GM12801 (cell line): Measurements from ENCODE around the gene SLF2.

Experiments used
- TF ChIP-seq, protein P1 (sequence below): IDR thresholded peaks from one replicate; pipeline ENCODE4 v1.5.1; 2011; ENCODE audit warnings: control low read depth; ENCODE audit not compliant: insufficient read length; ENCODE audit errors: extremely low read depth

The SLF2 gene

DNA sequence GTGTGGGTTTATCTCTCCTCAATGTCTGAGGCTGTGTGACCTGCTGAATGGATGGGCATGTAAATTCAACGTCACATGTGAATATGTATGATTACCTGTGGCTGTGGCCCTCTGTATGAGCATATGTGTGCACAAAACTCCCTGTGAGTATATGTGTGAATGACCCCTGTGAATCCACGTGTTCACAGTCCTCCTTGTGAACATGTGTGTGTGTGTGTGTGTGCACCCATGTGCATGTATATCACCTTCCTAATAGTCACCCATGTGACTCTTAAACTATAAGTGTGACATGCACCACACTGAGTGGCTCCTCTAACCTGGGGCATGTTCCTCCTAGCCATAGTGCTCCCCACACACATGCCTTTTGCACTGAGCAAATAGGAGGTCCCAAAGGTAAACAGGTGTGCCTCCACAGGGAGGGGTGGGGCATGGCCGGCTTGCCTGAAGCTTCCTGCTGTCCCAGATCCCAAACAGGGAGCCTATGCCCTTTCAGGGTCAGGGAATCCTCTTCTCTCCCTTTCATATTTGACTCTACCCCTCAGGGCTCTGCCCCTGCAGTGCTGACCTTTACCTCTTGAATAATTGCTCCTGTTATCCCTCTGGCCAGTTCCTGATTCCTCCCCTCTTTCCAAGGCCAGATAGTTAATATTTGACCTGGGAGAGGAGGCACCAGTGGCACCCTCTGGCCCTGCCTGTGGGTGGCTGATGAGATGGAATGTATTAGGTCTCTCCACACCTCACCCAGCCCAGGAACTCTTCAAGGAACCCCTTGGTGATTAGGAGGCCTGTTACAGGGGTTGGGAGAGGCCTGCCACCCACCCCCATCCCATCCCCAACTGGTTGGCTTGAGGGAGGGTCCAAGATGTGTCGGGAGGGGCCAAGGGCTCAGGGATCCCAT, 58.4 kb downstream of the SLF2 start:
- TF ChIP-seq, protein P1, sequence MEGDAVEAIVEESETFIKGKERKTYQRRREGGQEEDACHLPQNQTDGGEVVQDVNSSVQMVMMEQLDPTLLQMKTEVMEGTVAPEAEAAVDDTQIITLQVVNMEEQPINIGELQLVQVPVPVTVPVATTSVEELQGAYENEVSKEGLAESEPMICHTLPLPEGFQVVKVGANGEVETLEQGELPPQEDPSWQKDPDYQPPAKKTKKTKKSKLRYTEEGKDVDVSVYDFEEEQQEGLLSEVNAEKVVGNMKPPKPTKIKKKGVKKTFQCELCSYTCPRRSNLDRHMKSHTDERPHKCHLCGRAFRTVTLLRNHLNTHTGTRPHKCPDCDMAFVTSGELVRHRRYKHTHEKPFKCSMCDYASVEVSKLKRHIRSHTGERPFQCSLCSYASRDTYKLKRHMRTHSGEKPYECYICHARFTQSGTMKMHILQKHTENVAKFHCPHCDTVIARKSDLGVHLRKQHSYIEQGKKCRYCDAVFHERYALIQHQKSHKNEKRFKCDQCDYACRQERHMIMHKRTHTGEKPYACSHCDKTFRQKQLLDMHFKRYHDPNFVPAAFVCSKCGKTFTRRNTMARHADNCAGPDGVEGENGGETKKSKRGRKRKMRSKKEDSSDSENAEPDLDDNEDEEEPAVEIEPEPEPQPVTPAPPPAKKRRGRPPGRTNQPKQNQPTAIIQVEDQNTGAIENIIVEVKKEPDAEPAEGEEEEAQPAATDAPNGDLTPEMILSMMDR = no peak

DNA sequence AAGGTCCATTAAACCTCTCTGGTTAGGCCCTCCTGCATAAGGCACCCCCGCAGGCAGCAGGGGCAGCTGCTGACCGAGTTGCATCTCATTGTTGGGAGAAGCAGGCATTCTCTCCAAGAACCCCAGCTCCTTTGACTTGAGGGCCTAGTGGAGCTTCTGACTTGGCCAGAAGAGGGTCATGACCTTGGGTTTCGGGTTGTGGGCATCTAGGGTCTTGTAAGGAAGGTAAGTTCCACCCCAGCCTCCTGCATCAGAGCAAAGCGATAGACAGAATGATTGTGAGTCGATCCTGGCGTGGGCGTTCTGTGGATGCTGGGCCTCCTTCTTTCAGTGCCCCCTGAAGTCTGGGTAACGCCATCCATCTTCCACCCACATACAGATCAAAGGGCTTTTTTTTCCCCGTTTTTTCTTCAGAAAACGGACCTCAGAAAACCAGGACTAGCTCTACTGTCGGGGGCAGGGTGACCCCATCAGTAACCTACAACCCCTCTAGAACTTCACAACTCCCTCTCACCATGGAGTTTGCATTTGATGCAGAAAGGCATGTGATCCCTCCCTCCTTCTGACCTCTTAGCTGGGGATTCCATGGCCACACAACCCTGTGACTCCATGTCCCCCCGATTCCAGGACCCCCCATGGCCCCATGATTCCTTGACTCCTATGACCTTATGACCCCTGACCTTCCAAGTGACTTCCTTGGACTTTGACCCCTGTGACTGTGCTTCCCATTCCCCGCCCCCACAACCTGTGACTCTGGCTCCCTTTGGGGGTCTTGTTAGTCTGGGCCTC, 59.5 kb downstream of the SLF2 start:
- TF ChIP-seq, protein P1 = no peak

DNA sequence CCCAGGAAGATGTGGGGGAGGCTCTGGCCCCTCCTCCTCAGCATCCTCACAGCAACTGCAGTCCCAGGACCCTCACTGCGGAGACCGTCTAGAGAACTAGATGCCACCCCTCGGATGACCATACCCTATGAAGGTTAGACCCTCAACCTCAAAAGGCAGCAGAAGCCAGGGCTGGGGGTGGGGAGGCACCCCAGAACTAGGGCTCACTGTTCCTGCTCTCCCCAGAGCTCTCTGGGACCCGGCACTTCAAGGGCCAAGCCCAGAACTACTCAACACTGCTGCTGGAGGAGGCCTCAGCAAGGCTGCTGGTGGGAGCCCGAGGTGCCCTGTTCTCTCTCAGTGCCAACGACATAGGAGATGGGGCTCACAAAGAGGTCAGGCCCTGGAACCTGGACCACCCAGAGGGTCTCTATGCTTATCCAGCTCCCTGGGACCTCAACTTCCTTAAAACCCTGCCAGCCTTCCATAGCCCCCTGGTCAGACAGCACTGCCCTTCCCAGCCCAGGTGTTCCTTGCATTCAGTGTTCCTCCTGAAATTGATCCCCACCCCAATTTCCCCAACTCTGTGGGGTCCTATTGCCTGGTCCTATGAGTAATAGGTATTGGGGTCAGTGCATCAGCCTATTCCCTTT, 60.3 kb downstream of the SLF2 start:
- TF ChIP-seq, protein P1 = no peak

DNA sequence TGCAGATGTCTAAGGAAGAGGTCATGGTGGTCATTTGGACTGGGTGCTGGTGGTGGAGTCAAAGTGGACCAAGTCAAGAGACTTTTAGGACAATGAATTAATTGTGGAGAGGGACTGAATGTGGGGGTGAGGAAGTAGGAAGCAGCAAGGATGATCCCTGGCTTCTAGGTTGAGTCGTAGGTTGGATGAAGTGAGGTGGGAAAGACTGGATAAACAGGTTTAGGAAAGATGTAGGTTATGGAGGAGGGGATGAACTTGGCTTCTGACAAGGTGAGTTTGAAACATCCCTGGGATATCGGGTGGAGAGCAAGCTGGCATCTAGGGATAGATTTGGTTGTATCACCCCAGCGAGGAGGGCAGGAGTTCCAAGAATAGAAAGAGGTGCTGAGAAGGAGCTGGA, 64.1 kb downstream of the SLF2 start:
- TF ChIP-seq, protein P1 = no peak

DNA sequence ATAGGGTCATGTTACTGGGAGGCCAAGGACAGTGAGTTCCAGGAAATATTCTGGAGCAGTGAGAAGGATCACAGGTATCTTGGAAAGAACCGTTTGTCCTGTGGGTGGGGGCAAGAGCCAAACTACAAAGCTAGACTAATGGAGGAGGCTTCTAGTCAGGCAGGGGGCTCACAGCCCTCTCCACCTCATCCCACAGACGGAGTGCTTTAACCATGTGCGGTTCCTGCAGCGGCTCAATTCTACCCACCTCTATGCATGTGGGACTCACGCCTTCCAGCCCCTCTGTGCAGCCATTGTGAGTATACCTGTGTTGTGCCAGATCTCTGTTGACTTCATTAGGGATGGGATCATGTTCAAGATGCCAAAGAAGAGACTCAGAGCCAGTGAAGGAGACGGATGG, 64.7 kb downstream of the SLF2 start:
- TF ChIP-seq, protein P1 = no peak

DNA sequence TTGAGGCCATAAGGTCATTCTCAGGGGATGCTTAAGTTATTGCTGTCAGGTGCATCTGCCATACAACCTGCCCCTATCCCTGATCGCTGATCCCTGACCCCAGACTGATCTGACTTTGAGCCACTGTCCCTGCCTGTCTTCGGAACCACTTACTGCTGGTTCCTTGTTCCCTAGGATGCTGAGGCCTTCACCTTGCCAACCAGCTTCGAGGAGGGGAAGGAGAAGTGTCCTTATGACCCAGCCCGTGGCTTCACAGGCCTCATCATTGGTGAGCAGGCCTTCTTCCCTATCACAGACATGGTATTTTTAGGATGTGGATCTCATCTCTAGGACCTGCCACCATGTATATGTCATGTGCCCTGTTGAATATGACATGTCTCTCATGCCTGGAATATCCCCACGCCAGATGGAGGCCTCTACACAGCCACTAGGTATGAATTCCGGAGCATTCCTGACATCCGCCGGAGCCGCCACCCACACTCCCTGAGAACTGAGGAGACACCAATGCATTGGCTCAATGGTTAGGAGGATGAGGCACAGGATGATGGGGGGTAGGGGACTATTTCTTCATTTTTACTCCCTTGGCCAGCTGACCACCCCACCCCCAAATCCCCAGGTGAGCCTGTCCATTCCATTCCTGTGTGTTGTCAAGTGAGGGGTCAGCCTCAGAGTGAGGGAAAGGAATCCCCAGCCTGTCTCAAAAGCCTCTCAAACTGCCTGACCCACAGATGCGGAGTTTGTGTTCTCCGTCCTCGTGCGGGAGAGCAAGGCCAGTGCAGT, 65.5 kb downstream of the SLF2 start:
- TF ChIP-seq, protein P1 = no peak

DNA sequence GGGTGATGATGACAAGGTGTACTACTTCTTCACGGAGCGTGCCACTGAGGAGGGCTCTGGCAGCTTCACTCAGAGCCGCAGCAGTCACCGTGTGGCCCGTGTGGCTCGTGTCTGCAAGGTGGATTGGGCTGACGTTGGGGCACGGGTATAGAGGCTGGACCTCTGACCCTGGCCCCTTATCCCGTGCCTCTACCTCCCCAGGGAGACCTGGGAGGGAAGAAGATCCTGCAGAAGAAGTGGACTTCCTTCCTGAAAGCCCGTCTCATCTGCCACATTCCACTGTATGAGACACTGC, 66.1 kb downstream of the SLF2 start:
- TF ChIP-seq, protein P1 = no peak
